Activated naive CD8-positive, alpha-beta T cell treated with anti-CD3 and anti-CD28 coated beads for 36 hours (primary cell): ENCODE measurements around the gene MRPL42. TPM values are rescaled to one million over a fixed set of nuclear protein-coding genes. Genes with fewer than 3 reads are reported as not detected.

ENCODE experiments used
- DNase-seq: peaks from one replicate; pipeline ENCODE4 v3.0.0; 2021
- H3K27ac Mint-ChIP-seq: one replicate; pipeline ENCODE4 v1.8.0; 2022; ENCODE audit warnings: mild to moderate bottlenecking, moderate library complexity, mixed read lengths
- H3K27me3 Mint-ChIP-seq: one replicate; pipeline ENCODE4 v1.8.0; 2022; ENCODE audit warnings: mild to moderate bottlenecking, mixed read lengths
- H3K36me3 Mint-ChIP-seq: one replicate; pipeline ENCODE4 v1.8.0; 2021; ENCODE audit warnings: mild to moderate bottlenecking, mixed read lengths
- H3K4me1 Mint-ChIP-seq: one replicate; pipeline ENCODE4 v1.8.0; 2021; ENCODE audit warnings: mixed read lengths
- H3K4me3 Mint-ChIP-seq: one replicate; pipeline ENCODE4 v1.8.0; 2022; ENCODE audit warnings: mild to moderate bottlenecking, moderate library complexity, mixed read lengths
- H3K9me3 Mint-ChIP-seq: one replicate; pipeline ENCODE4 v1.8.0; 2022; ENCODE audit warnings: mixed read lengths
- total RNA-seq, 2 experiments: library from RNA; stranded (reverse); gene quantifications; one replicate each; pipeline ENCODE4 v1.2.3, GENCODE V29; 2021

The MRPL42 gene
- total RNA-seq, 2 experiments from 2014 or later: 92.4 to 93.4 TPM

DNA sequence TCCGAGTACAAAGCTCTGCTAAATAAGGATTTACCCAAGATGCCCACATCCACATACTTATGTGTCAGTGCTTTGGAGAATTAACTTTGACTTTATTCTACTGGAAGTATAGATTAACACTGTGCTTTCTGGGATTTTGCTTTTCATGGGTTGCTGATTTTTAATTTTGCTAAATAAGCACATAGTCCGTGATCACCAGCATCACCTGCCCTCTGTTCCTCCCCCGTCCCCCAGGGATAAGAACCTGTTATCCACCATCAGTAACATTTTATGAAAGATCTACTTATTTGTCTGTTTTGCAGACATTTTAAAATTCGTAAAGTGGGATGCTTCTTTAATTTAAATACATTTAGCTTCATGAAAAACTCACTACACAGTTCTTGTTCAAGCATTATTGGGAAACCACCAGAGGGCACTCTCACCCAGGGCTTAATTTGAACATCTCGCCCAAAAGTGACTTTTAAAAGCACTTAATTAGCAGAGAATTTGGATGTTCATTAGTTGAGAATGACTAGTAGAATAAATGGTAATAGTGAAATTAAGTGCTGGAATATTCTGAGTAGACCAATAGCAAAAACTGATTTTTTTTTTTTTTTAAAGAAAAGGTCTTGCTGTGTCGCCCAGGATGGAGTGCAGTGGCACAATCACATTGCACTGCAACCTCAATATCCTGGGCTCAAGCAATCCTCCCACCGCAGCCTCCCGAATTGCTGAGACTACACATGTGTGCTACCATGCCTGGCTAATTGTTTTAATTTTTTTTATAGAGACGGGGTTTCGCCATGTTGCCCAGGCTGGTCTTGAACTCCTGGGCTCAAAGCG is 35.7 kb downstream of the MRPL42 start:
- Mint-ChIP-seq H3K27me3 (no peaks in the 10 kb centered on the region), H3K4me1 (peaks cover 18% of the 10 kb centered on the region), H3K27ac (no peak overlapping the region), H3K36me3 (peaks cover 7% of the 10 kb centered on the region), H3K9me3 (no peaks in the 10 kb centered on the region), H3K4me3 (no peak overlapping the region)
- DNase-seq: peak; percentile 28

DNA sequence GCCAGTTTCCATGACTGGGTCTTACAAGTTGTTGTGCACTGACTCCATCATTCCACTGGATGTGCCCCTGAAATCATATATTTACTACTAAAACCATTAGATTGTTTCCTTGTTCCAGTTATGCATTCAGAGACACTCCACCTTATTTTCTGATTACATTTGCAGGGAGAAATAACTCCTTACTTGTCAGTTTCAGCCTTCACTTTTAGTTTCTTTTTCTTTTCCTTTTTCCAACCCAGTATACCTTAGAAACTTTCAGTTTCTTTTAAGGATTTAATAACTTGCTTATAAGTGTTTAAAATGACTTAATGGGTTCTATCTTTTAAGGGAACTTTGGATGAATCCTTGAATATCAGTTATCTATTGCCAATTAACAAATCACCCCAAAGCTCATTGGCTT is 39.9 kb downstream of the MRPL42 start:
- Mint-ChIP-seq H3K4me3 (no peak overlapping the region), H3K27ac (peak overlapping the region; percentile 65), H3K36me3 (peaks cover 11% of the 10 kb centered on the region)

DNA sequence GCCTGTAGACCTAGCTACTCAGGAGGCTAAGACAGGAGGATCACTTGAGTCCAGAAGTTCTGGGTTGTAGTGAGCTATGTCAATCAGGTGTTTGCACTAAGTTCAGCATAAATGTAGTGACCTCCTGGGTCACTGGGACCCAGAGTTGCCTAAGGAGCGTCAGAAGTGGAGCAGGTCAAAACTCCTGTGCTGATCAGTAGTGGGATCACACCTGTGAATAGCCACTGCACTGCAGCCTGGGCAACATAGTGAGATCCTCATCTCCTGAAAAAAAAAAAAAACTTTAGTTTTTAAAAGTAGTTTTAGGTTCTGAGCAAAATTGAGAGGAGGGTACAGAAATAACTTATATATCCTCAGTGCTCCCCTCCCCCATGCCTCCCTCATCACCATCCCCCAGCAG is 42.2 kb downstream of the MRPL42 start:
- Mint-ChIP-seq H3K4me1 (peaks cover 18% of the 10 kb centered on the region), H3K27ac (no peak overlapping the region), H3K4me3 (no peak overlapping the region), H3K36me3 (peaks cover 11% of the 10 kb centered on the region), H3K27me3 (no peaks in the 10 kb centered on the region), H3K9me3 (no peaks in the 10 kb centered on the region)
- no peak for DNase-seq

More for the DNA sequence above, 39.9 kb downstream of the MRPL42 start:
- Mint-ChIP-seq H3K9me3 (no peaks in the 10 kb centered on the region), H3K27me3 (no peaks in the 10 kb centered on the region), H3K4me1 (peaks cover 18% of the 10 kb centered on the region)
- DNase-seq: no peak

DNA sequence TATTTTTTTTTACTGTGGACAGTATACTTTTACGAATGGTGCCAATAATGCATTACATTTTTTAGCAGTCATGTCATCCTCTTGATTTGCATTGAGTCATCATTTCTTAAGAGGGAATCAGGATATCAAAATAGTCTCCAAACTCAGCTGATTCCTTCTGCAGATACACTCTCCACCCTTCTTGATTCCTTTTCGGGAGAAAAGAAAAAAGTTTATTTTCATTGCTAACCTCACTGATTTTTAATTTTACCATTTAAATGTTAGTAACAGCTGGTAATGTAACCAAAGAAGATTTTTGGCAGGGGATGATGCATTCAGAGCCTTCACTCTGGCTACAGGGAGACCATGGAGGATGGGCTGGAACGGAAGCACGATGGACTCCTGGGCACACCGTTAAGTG is 47.5 kb downstream of the MRPL42 start:
- no peak overlapping the region for H3K27ac Mint-ChIP-seq
- no peaks in the 10 kb centered on the region for H3K4me1 Mint-ChIP-seq
- no peak overlapping the region for H3K4me3 Mint-ChIP-seq
- H3K36me3 Mint-ChIP-seq: peaks cover 3% of the 10 kb centered on the region
- no peaks in the 10 kb centered on the region for H3K27me3 Mint-ChIP-seq
- DNase-seq: no peak
- H3K9me3 Mint-ChIP-seq: no peaks in the 10 kb centered on the region

DNA sequence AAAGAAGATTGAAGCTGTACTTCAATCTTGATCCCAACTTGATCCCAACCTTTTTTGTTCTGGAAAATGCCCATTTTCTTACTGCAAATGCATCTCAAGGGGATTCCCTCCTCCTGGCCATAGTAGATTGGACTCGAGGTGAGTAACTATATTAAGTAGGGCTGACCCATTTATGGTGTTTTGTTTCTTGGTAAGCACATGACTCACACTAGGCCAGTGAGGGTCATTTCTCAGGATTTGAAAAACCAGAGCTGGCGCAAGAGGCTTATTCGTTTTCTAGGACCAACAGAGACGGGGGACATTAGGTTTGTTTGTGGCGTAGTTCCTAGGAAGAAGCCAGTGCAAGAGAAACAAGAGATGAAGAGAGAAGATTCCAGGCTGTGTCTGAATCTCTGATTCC is 51.4 kb downstream of the MRPL42 start:
- H3K9me3 Mint-ChIP-seq: no peaks in the 10 kb centered on the region
- H3K36me3 Mint-ChIP-seq: no peaks in the 10 kb centered on the region
- no peak for DNase-seq
- no peak overlapping the region for H3K27ac Mint-ChIP-seq
- no peak overlapping the region for H3K4me3 Mint-ChIP-seq
- H3K27me3 Mint-ChIP-seq: no peaks in the 10 kb centered on the region
- H3K4me1 Mint-ChIP-seq: no peaks in the 10 kb centered on the region

DNA sequence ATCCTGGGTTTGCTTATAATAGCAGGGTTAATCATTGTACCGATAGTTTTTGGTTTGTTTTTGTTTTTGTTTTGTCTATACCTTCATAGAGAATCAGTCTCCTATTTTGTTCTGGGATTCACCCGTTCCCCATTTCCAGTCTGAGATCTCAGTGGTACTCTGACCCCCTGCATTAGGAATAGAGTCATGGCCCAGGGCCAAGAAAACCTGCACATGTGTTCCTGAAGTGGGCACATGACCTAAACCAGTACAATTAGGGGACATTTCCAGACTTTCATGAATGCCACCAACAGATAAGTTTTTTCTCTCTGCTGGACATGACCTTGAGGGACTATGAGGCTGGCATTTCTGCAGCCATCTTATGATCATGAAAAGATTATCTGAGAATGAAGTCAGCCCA is 52.5 kb downstream of the MRPL42 start:
- Mint-ChIP-seq H3K27ac (no peak overlapping the region), H3K36me3 (no peaks in the 10 kb centered on the region), H3K27me3 (no peaks in the 10 kb centered on the region), H3K9me3 (no peaks in the 10 kb centered on the region), H3K4me1 (no peaks in the 10 kb centered on the region), H3K4me3 (no peak overlapping the region)
- DNase-seq: no peak

DNA sequence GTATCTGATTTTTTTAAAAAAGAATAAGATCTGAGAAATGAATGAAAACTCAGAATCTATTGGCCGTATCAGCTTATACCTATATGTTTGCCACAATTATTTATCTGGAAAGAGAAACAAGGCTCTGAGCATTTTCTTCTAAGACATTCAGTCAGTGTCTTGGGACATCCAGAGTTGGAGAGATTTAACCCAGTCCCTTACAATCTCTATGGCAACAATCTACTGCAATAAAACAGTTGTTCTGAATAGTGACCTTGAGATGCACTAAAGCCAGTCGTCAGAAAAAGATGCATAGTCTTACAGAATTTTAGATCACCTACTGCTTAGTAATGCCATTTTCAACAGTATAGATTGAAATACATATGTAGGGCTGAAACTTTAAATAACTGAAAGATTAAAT is 53.1 kb downstream of the MRPL42 start:
- Mint-ChIP-seq H3K27me3 (peaks cover under 1% of the 10 kb centered on the region), H3K36me3 (no peaks in the 10 kb centered on the region), H3K4me3 (no peak overlapping the region), H3K4me1 (no peaks in the 10 kb centered on the region), H3K9me3 (no peaks in the 10 kb centered on the region), H3K27ac (no peak overlapping the region)
- no peak for DNase-seq

DNA sequence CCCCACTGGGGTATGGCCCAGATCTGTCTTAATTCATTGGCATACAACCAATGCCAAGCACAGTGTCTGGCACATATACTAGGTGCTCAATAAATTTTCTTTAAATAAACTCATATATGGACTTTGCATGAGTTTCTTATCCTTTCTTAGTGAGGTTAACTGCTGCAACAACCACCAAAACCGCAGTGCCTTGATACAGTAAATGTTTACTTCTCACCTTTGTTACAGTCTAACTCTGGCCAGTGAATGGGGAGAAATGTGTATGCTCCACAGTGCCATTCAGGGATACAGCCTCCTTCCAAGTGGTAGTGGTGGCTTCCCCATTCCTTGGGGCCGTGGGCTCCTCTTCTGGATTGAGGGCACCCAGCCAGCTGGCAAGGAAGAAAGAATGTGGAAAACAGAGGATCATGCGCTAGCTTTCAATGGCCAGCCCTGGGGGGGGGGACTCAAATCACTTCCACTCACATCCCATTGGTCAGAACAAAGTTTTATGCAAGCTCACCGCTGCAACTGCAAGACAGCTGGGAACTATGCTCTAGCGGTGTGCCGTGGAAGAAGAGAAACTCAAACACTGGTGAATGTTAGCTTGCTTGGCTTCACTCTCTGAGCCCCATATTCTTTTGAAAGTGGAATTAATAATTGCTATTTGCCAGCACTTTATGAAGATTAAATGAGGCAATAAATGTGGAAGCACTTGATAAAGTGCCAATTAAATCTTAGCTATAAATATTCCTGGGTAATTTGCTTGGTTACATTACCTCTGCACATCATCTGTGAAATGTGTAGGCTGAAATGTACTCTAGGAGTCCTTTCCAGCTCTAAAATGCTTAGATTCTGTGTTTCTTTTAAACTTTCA is 54.1 kb downstream of the MRPL42 start:
- Mint-ChIP-seq H3K27ac (no peak overlapping the region), H3K36me3 (no peaks in the 10 kb centered on the region), H3K4me1 (no peaks in the 10 kb centered on the region), H3K27me3 (peaks cover 5% of the 10 kb centered on the region), H3K4me3 (no peak overlapping the region), H3K9me3 (no peaks in the 10 kb centered on the region)
- DNase-seq: no peak

DNA sequence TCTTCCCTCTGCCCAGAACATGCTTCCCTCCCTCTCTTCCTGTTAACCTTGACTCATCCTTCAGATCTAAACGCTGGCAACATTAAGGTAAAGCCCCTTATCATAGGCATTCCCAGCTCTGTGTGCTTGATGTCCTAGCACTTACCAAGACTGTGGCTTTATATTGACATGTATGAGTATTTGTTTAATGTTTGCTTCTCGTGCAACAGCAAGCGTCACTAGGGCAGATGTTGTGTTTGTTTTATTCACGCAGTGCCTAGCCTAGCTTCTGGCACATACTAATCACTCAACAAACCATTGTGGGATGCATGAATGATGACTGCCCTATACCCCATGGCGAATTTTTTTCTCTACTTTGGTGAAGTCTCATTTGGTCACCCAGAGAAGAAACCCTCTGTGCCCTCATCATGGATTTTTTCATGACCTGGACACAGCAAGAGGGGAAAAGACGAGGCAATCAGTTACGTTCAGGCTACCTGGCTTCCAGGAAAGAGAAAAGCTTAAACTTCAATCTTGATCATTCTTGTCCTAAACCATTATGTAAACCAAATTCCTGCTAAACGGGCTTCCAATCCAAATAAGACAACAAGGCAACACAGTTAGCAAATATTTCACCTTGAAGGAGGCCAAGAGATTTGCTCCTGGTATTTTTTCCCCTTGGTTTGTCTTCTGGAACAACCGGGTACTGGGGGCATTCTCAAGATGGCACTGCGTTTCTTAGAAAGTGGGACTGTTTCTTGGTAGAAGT is 57.2 kb downstream of the MRPL42 start:
- no peaks in the 10 kb centered on the region for H3K4me1 Mint-ChIP-seq
- no peaks in the 10 kb centered on the region for H3K36me3 Mint-ChIP-seq
- no peaks in the 10 kb centered on the region for H3K9me3 Mint-ChIP-seq
- no peak overlapping the region for H3K4me3 Mint-ChIP-seq
- H3K27ac Mint-ChIP-seq: no peak overlapping the region
- DNase-seq: no peak
- H3K27me3 Mint-ChIP-seq: peaks cover 5% of the 10 kb centered on the region

DNA sequence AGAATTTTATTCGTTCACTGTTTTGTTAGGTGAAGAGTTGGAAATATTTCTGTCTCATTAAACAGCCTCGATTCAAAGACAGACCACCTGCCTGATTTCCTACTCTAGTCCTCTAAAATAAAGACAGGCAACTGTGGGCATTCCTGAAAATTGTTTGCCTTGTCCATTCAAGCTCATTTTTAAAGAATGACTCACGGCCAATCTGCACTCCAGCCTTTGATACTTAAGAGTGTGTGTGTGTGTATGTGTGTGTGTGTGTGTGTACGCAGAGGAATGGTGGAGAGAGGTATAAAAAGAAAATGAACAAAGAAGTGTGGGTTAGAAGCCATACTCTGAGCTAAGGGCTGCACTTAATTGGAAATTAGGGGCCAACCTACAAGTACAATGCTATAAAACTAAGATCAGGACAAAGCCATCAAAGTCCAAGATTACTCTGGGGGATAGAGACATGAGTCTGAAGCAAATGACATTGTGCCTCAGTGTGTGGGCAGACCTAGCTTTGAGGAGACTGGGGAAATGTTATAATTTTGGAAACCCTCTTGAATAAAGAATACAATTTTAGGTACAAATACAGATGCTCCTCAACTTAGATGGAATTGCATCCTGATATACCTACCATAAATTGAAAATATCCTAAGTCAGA is 59.6 kb downstream of the MRPL42 start:
- no peak for DNase-seq
- Mint-ChIP-seq H3K4me3 (no peak overlapping the region), H3K4me1 (peaks cover 3% of the 10 kb centered on the region), H3K27me3 (peaks cover 5% of the 10 kb centered on the region), H3K9me3 (no peaks in the 10 kb centered on the region), H3K36me3 (no peaks in the 10 kb centered on the region), H3K27ac (no peak overlapping the region)

DNA sequence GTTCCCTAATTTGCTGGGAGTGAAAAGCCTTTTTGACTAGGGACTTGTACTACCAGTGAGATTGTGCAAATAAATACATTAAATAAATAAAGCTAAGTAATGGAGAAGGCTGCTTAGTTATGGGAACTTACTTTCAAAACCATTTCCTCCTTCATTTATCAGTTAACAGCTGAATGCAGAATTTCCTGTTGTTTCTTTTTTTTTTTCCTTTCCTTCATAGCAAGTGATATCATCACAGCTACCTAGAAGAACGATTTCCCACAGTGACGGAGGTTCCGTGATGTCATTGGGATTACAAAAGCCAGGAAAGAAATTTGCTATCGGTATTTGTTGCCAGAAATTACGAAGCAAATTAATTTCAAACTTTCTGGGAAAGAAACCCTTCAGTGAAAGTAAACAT is 63.0 kb downstream of the MRPL42 start:
- no peaks in the 10 kb centered on the region for H3K9me3 Mint-ChIP-seq
- peaks cover 3% of the 10 kb centered on the region for H3K4me1 Mint-ChIP-seq
- H3K4me3 Mint-ChIP-seq: no peak overlapping the region
- H3K36me3 Mint-ChIP-seq: no peaks in the 10 kb centered on the region
- no peak for DNase-seq
- H3K27me3 Mint-ChIP-seq: peaks cover 5% of the 10 kb centered on the region
- no peak overlapping the region for H3K27ac Mint-ChIP-seq

DNA sequence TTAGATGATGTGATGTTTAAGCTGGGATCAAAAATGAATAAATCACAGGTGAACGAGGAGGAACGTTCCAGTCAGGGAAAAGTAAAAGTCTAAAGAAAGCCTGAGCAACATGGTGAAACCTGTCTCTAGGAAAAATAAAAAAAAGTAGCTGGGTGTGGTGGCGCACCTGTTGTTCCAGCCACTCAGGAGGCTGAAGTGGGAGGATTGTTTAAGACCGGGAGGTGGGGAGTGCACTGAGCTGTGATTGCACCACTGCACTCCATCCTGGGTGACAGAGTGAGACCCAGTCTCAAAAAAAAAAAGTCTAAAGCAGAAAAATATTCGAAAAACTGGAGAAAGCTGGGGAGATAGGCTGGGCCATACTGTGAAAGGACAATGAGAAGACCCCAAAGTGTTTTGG is 66.0 kb downstream of the MRPL42 start:
- no peak overlapping the region for H3K27ac Mint-ChIP-seq
- H3K4me1 Mint-ChIP-seq: peaks cover 3% of the 10 kb centered on the region
- H3K4me3 Mint-ChIP-seq: no peak overlapping the region

DNA sequence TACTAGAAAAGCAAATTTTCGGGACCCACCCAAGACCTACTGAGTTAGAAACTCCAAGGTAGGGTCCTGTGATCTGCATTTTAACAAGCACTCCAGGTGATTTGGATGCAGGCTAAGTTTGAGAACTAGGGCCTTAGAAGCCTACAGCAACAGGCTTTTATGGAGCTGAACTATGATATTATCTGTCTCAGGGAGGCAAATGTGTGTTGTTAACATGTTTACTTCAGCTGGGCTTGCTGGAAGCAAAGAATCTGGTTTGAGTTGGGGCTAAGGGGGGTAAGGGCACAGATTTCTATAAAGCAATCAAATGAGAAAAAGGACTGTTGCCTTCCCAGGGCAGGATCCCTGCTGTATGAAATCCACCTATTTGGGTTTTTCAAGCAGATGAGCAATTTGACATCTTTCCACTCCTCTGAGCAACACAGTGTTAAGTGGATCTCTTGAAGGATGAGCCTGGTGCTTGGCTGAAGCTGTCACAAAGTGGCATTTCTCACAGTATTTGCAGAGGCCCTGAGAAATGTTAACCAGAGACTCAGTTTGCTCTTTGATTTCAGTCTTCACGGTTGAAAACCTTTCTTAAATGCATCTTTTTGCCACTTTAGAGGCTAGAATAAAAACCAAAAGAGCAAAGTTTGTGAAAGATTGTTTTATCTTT is 68.9 kb downstream of the MRPL42 start:
- Mint-ChIP-seq H3K4me1 (no peaks in the 10 kb centered on the region), H3K36me3 (no peaks in the 10 kb centered on the region), H3K27me3 (no peaks in the 10 kb centered on the region), H3K4me3 (no peak overlapping the region), H3K9me3 (no peaks in the 10 kb centered on the region), H3K27ac (no peak overlapping the region)
- DNase-seq: no peak

More for the DNA sequence above, 66.0 kb downstream of the MRPL42 start:
- DNase-seq: no peak
- Mint-ChIP-seq H3K27me3 (no peaks in the 10 kb centered on the region), H3K36me3 (no peaks in the 10 kb centered on the region), H3K9me3 (no peaks in the 10 kb centered on the region)

DNA sequence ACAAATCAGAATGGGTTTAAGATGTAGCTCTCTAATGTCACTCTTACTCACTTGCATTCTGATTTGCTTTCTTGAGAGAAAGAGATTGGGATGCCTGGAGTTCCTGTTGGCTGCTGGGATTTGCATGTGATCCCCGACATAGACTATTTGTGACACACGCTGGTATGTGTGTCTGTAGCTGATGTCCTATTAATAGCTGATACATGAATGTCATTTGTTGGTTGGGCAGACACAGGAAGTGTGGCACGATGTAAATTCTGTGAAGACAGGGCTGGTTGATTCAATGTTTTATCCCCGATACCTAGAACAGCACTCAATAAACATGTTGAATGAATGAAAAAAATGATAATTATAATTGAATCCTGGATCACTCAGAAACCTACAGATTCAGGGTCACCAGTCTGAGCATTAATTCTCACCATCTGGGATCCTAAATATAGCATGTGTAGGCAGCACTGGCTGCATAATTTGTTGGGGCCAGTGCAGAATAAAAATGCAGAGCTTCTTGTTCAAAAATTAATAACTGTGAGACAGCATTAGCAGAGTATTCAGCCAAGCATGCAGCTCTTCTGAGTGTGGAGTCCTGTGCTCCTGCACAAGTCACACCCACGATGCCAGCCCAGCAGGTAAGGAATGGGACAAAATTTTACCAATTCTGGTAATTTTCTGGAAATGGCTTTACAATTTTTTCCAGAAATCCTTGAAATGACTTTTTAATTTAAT is 69.6 kb downstream of the MRPL42 start:
- no peak for DNase-seq
- Mint-ChIP-seq H3K4me1 (no peaks in the 10 kb centered on the region), H3K4me3 (no peak overlapping the region), H3K27ac (no peak overlapping the region), H3K27me3 (no peaks in the 10 kb centered on the region), H3K9me3 (no peaks in the 10 kb centered on the region), H3K36me3 (no peaks in the 10 kb centered on the region)
